Uterus (tissue), 2 donors: ENCODE measurements around the gene RPL29.

Experiments used
- CTCF ChIP-seq, 4 experiments: fragments of 200-600 bp in 2 of 4; fragments of 450-650 bp in 2 of 4; sonication (generic) in 2 of 4; IDR thresholded peaks; one replicate each; pipeline ENCODE4 v1.5.1; 2016 to 2019; ENCODE audit warnings: antibody characterized with exemption in 4 of 4, mild to moderate bottlenecking in 2 of 4, moderate library complexity in 1 of 4
- POLR2A ChIP-seq, 2 donors: fragments of 450-650 bp; IDR thresholded peaks; one replicate each; pipeline ENCODE4 v1.6.1; 2016; ENCODE audit warnings: antibody characterized with exemption in 2 of 2, mild to moderate bottlenecking in 1 of 2, moderate library complexity in 1 of 2

- TF ChIP-seq CTCF (IDR thresholded peaks at IDR 0.05) (no peak), POLR2A (IDR thresholded peaks at IDR 0.05) (no peak)
Observed at GRCh38 chr3:52015438-52016228, 19.9 kb upstream of the RPL29 start.
